HG03460 (cell line): ENCODE measurements around the gene CFAP47.
"Not testable (repeated sequence)": the region's sequence is repeated elsewhere in the genome, so short reads cannot be mapped to it uniquely, and the experiment has no call there.

Experiments
- ATAC-seq: cut with Tn5 transposase; IDR thresholded peaks from one replicate; pipeline ENCODE4 v1.9.1; 2021; ENCODE audit not compliant: unreplicated experiment

Gene CFAP47

GRCh38 chrX:35919536-35920309, at the start of gene CFAP47:
CFAP47 (plus strand) TSS chrX:35919734; CDS start chrX:35919800, 66 bp downstream.
- ATAC-seq, result no peak

- ATAC-seq, result no peak
Observed at GRCh38 chrX:35880601-35881000, 38.9 kb upstream of the CFAP47 start.

- no peak for ATAC-seq
Observed at GRCh38 chrX:35886135-35886534, 33.4 kb upstream of the CFAP47 start.

GRCh38 chrX:35890699-35891098, 28.8 kb upstream of the CFAP47 start:
- no peak for ATAC-seq

- ATAC-seq, result not testable (repeated sequence)
Observed at GRCh38 chrX:35986816-35987215, 67.3 kb downstream of the CFAP47 start.

GRCh38 chrX:36007207-36007606, 87.7 kb downstream of the CFAP47 start:
- ATAC-seq, result no peak

- ATAC-seq, result no peak
Observed at GRCh38 chrX:36019125-36019524, 99.6 kb downstream of the CFAP47 start.

GRCh38 chrX:36035550-36035949, 116.0 kb downstream of the CFAP47 start:
- no peak for ATAC-seq

- ATAC-seq, result no peak
Observed at GRCh38 chrX:36062778-36063177, 143.2 kb downstream of the CFAP47 start.

GRCh38 chrX:36071061-36071460, 151.5 kb downstream of the CFAP47 start:
- ATAC-seq, result no peak

GRCh38 chrX:36075009-36075408, 155.5 kb downstream of the CFAP47 start:
- ATAC-seq, result not testable (repeated sequence)

- no peak for ATAC-seq
Observed at GRCh38 chrX:36083256-36083655, 163.7 kb downstream of the CFAP47 start.

- no peak for ATAC-seq
Observed at GRCh38 chrX:36087366-36087765, 167.8 kb downstream of the CFAP47 start.

GRCh38 chrX:36088939-36089338, 169.4 kb downstream of the CFAP47 start:
- not testable (repeated sequence) for ATAC-seq

- ATAC-seq, result no peak
Observed at GRCh38 chrX:36102425-36102824, 182.9 kb downstream of the CFAP47 start.

GRCh38 chrX:36116222-36116621, 196.7 kb downstream of the CFAP47 start:
- ATAC-seq, result no peak

GRCh38 chrX:36159254-36159653, 239.7 kb downstream of the CFAP47 start:
- no peak for ATAC-seq

GRCh38 chrX:36160081-36160480, 240.5 kb downstream of the CFAP47 start:
- ATAC-seq, result no peak

GRCh38 chrX:36198575-36198974, 279.0 kb downstream of the CFAP47 start:
- no peak for ATAC-seq

- ATAC-seq, result no peak
Observed at GRCh38 chrX:36199928-36200327, 280.4 kb downstream of the CFAP47 start.

- ATAC-seq, result no peak
Observed at GRCh38 chrX:36214924-36215323, 295.4 kb downstream of the CFAP47 start.

- ATAC-seq, result no peak
Observed at GRCh38 chrX:36218801-36219200, 299.3 kb downstream of the CFAP47 start.
